Type B pancreatic cell (in vitro differentiated cells): ENCODE data around the gene POLR3K. TPM values are rescaled to one million over a fixed set of nuclear protein-coding genes. Genes with fewer than 3 reads are reported as not detected.
A peak's percentile ranks its signal among the peaks of the same experiment; 100 is the strongest.

ENCODE experiments used
- DNase-seq: peaks from one replicate; pipeline ENCODE4 v3.0.0; 2021; ENCODE audit warnings: mixed read lengths; ENCODE audit not compliant: unreplicated experiment; ENCODE audit errors: extremely low spot score
- H3K27ac Mint-ChIP-seq: 2 replicates; pipeline ENCODE4 v1.8.0; 2021; ENCODE audit warnings: mild to moderate bottlenecking, mixed read lengths
- H3K27me3 Mint-ChIP-seq: 2 replicates; pipeline ENCODE4 v1.8.0; 2021; ENCODE audit warnings: mixed read lengths
- H3K36me3 Mint-ChIP-seq: 2 replicates; pipeline ENCODE4 v1.8.0; 2021; ENCODE audit warnings: mixed read lengths
- H3K4me1 Mint-ChIP-seq: one replicate; pipeline ENCODE4 v1.8.0; 2021; ENCODE audit warnings: mixed read lengths; ENCODE audit not compliant: unreplicated experiment
- H3K4me3 Mint-ChIP-seq: 2 replicates; pipeline ENCODE4 v1.8.0; 2021; ENCODE audit warnings: mild to moderate bottlenecking, mixed read lengths
- H3K9me3 Mint-ChIP-seq: 2 replicates; pipeline ENCODE4 v1.8.0; 2021; ENCODE audit warnings: mixed read lengths
- total RNA-seq: library from RNA; stranded (reverse); gene quantifications from 2 replicates; pipeline ENCODE4 v1.2.1, GENCODE V29; 2021; ENCODE audit warnings: low replicate concordance
- TF ChIP-seq, protein P1 (sequence below): fragments of 200-600 bp; sonication (generic); conservative IDR thresholded peaks from 2 replicates; pipeline ENCODE4 v1.5.0; 2021; ENCODE audit warnings: antibody characterized with exemption, mild to moderate bottlenecking

Gene POLR3K
- total RNA-seq, 1 donor from 2014 or later: 17.6 TPM

DNA sequence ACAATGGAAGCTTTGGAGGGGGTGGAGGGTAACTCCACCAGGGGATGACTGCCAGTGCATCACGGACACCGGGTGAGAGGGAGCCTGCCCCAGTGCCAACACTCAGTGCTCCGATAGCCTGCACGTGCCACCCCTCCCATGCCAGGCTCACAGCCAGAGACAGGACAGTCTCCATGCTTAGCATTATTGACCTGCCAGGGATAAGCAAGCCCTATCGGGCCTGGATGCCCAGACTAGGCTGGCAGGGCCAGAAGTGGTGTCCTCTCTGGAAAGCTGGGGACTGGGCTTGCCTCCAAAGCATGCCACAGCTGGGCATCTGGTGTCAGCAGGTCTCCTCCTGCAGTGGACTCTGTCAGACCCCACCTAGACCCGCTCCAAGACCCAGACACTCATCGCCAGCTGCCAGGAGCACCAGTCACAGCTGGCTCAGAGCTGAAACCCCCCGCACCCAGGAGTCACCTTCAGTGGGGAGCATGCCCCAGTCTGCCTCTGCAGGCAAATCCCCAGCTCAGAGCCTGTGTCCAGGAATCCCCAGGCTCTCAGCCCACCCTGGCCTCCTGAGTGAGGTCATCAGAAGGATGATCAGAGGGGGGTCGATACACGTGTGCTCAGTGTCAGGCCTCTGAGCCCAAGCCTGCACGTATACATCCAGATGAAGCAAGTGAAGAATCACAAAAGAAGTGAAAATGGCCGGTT, 20.8 kb upstream of the POLR3K start:
- TF ChIP-seq, protein P1, sequence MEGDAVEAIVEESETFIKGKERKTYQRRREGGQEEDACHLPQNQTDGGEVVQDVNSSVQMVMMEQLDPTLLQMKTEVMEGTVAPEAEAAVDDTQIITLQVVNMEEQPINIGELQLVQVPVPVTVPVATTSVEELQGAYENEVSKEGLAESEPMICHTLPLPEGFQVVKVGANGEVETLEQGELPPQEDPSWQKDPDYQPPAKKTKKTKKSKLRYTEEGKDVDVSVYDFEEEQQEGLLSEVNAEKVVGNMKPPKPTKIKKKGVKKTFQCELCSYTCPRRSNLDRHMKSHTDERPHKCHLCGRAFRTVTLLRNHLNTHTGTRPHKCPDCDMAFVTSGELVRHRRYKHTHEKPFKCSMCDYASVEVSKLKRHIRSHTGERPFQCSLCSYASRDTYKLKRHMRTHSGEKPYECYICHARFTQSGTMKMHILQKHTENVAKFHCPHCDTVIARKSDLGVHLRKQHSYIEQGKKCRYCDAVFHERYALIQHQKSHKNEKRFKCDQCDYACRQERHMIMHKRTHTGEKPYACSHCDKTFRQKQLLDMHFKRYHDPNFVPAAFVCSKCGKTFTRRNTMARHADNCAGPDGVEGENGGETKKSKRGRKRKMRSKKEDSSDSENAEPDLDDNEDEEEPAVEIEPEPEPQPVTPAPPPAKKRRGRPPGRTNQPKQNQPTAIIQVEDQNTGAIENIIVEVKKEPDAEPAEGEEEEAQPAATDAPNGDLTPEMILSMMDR: no peak
- Mint-ChIP-seq H3K9me3 (no peaks in the 10 kb centered on the region), H3K4me3 (peak overlapping the region; percentile 91), H3K27ac (peak overlapping the region; percentile 55), H3K36me3 (no peaks in the 10 kb centered on the region), H3K27me3 (peaks cover 3% of the 10 kb centered on the region), H3K4me1 (peaks cover 25% of the 10 kb centered on the region)
- DNase-seq: no peak

DNA sequence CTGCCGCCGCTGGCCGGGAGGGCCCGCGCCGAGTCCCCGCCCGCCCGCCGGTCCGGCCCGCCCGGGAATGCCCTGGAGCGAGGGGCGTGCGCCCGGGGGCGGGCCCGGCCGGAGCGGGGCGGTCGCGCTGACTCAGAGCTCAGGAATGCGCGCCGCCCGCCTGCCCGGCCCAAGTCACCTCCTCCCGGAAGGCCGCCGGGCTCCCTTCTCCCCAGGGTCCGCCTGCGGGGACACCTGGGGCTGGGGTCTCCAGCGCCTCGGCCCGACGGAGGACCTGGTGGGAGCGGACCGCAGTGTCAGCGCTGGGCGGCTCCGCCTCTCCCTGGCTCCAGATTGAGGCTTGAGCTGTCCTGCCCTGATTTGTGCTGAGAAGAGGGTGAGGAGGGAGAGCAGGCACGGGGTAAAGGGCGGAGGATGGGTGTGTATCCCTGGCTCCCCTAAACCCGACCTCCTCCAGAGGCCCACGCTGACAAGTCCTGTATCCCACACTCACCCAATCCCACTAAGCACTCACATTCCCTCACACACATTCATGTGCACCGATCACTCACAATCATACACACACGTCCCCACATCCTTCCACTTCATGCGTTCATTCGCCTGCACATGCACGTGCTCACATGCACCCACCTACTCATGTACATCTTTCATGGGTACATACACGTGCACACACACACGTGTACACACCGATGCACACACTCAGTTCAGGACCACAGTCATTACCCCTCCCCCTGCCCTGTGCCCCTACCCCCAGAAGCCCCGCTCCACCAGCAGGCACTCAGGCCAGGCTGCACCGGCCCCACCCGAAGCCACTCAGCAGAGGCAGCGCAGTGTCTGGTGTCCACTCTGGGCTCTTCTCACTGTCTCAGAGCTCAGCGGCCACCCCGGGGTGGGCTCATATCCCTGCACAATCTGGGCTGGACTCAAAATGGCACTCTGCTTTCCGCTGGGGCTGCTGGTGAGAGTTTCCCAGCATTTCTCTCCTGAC, 19.4 kb upstream of the POLR3K start, which contains the start of gene RHBDF1:
Gene RHBDF1, minus strand, starts transcription at position 71 of the 988 bp plus-strand sequence. CDS start 7,616 bp downstream, outside the sequence.
- H3K9me3 Mint-ChIP-seq: no peaks in the 10 kb centered on the region
- DNase-seq: no peak
- H3K4me3 Mint-ChIP-seq: peak within 1 kb of the TSS; percentile 91
- peak within 1 kb of the TSS; percentile 90 for H3K27ac Mint-ChIP-seq
- TF ChIP-seq, protein P1: no peak
- H3K36me3 Mint-ChIP-seq: no peaks in the 10 kb centered on the region
- peaks cover 3% of the 10 kb centered on the region for H3K27me3 Mint-ChIP-seq
- peaks cover 26% of the 10 kb centered on the region for H3K4me1 Mint-ChIP-seq

DNA sequence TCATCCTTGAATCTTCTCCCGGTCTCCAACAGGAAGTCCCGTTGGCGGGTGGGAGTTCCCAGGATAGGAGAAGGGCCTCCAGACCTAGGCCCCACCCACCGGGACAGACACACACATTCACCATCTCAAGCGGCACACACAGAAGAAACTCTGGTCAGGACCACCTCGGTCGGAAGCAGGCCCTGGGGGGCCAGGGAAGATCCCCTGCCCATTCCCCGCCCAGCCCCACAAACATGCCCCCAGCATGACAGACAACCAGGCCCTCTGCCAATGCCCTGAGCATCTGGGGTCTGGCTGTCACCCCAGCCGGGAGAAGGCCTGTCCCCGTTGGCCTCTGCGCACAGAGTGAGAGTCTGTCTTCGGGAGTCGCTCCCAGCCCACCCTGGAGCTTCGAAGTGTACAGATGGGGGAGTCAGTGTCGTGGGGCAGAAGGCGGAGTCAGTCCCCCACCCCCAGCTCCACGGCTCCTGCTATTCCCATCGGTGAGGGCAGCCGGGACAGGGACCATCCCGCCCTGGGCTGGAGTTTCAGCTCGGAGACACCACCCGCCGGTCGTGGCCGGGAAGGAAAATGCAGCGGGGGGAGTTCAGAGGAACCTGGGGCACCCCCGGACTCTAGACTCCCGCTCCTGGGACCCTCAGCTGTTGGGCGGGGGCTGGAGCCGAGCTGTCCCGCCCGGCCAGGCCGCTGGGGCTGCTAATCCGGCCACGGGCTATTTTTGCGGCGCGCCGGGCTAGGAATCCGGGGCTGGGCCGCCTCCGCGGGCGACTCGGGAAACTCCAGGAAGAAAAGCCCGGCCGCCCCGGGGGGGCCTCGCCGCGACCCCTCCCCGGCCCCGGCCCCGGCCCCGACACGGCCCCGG, 18.4 kb upstream of the POLR3K start:
- TF ChIP-seq, protein P1: no peak
- peak overlapping the region; percentile 90 for H3K27ac Mint-ChIP-seq
- H3K4me3 Mint-ChIP-seq: peak overlapping the region; percentile 90
- H3K4me1 Mint-ChIP-seq: peaks cover 30% of the 10 kb centered on the region
- DNase-seq: no peak
- no peaks in the 10 kb centered on the region for H3K9me3 Mint-ChIP-seq
- H3K27me3 Mint-ChIP-seq: peaks cover 3% of the 10 kb centered on the region
- no peaks in the 10 kb centered on the region for H3K36me3 Mint-ChIP-seq

DNA sequence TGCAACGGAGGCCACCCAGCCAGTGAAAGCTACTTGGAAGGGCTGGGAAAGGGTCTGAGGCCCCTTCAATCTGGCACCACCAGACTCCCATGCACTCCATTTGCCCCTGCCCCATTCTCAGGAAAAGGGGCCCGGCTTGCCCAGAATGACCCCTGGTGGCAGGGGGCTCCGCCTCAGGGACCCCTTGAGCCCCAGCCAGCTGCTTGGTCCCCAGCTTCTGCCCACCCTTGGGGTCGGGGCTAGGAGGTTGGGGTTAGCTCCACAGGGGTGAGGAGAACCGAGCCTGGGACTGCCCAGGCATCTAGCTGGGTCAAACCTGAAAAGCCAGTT, 17.8 kb upstream of the POLR3K start:
- Mint-ChIP-seq H3K9me3 (no peaks in the 10 kb centered on the region), H3K27me3 (peaks cover 3% of the 10 kb centered on the region), H3K4me3 (peak overlapping the region; percentile 90), H3K4me1 (peaks cover 26% of the 10 kb centered on the region), H3K27ac (peak overlapping the region; percentile 90), H3K36me3 (no peaks in the 10 kb centered on the region)
- DNase-seq: no peak
- TF ChIP-seq, protein P1: no peak

GRCh38 chr16:69181-69580, 15.8 kb upstream of the POLR3K start:
- no peak for DNase-seq
- Mint-ChIP-seq H3K36me3 (no peaks in the 10 kb centered on the region), H3K27me3 (peaks cover 3% of the 10 kb centered on the region), H3K9me3 (no peaks in the 10 kb centered on the region), H3K27ac (no peak overlapping the region), H3K4me3 (no peak overlapping the region), H3K4me1 (peaks cover 20% of the 10 kb centered on the region)
- TF ChIP-seq, protein P1: no peak
